ENCODE data around the gene C9orf152. TPM values are rescaled to one million over a fixed set of nuclear protein-coding genes. Genes with fewer than 3 reads are reported as not detected.

Gene C9orf152
- total RNA-seq, 1 donor from 2014 or later = not detected

DNA sequence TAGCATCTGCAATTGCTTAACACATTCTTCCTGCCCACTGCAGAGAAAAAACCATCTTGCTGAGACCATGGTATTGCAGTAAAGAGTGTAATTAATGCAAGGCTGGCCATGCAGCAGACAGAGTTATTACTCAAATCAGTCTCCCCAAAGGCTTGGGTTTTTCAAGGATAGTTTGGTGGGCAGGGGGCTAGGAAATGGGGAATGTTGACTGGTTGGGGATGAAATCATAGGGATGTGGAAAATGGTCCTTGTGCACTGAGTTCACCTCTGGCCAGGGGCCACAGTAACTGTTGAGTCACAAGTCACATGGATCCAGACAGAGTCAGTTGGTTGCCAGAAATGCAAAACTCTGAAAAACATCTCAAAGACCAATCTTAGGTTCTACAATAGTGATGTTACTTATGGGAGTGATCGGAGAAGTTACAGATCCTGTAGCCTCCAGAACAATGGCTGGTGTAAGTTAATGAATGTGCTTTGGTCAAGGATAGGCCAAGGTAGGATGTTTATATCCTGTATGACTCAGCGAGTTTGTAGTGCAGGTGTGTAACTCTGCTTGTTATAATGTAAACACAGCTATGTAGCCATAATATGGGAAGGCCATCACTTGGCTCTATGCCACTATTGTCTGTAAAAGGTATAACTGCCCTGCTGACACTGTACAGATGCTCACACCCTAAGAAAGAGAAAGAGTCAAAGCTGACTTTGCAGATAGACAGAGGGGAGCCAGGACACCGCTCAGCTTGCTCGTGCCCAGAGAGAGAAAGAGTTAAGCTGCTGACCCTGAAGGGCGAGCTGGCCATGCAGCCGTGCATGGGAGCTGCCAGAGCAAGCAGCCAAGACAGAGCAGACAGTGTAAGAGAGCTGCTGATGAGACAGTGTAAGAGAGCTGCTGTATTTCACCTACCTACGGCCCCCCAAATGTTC is 27.2 kb downstream of the C9orf152 start:
- Mint-ChIP-seq H3K4me1 (no peaks in the 10 kb centered on the region), H3K9me3 (no peaks in the 10 kb centered on the region), H3K27me3 (ENCODE audit: insufficient read depth, low read depth) (peaks cover 4% of the 10 kb centered on the region), H3K36me3 (no peaks in the 10 kb centered on the region), H3K4me3 (no peak overlapping the region), H3K27ac (no peak overlapping the region)
- Histone ChIP-seq H3K36me3 (no peaks in the 10 kb centered on the region), H3K4me2 (no peak overlapping the region), H3K27ac (no peak overlapping the region), H4K20me1 (ENCODE audit: low read depth) (no peaks in the 10 kb centered on the region), H3K4me1 (no peaks in the 10 kb centered on the region), H2AFZ (replicated peaks) (no peak overlapping the region), H3K79me2 (ENCODE audit: low read depth) (no peaks in the 10 kb centered on the region), H3K4me3 (no peak overlapping the region), H3K9ac (no peak overlapping the region), H3F3A (ENCODE audit: low read depth) (no peaks in the 10 kb centered on the region), H3K27me3 (no peaks in the 10 kb centered on the region), H3K9me3 (ENCODE audit: low read depth) (no peaks in the 10 kb centered on the region)
- DNase-seq (ENCODE audit: low spot score) = no peak
- TF ChIP-seq EZH2 (IDR thresholded peaks at IDR 0.05) (no peak), EZH2phosphoT487 (IDR thresholded peaks at IDR 0.05) (no peak)
- TF ChIP-seq, protein P1, sequence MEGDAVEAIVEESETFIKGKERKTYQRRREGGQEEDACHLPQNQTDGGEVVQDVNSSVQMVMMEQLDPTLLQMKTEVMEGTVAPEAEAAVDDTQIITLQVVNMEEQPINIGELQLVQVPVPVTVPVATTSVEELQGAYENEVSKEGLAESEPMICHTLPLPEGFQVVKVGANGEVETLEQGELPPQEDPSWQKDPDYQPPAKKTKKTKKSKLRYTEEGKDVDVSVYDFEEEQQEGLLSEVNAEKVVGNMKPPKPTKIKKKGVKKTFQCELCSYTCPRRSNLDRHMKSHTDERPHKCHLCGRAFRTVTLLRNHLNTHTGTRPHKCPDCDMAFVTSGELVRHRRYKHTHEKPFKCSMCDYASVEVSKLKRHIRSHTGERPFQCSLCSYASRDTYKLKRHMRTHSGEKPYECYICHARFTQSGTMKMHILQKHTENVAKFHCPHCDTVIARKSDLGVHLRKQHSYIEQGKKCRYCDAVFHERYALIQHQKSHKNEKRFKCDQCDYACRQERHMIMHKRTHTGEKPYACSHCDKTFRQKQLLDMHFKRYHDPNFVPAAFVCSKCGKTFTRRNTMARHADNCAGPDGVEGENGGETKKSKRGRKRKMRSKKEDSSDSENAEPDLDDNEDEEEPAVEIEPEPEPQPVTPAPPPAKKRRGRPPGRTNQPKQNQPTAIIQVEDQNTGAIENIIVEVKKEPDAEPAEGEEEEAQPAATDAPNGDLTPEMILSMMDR (IDR thresholded peaks at IDR 0.05) = no peak

DNA sequence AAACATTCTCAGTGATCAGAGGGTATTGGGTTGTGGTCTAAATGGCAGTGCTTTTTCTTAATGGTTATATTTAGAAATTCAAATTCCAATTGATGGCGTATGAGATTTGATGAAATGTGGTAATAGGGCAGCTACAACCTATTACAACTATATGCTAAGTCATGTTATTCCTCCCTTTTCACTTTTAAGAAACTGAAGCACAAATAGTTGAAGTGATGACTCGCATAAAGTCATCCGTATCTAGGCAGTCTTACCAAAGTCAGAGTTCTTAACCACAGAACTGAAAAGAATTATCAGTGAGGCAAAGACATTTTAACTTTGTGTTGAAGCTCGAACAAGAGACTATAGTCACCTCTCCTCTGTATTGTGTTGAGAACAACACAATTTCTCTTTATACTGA is 28.2 kb downstream of the C9orf152 start:
- no peak overlapping the region for H3K27ac ChIP-seq
- no peaks in the 10 kb centered on the region for H3F3A ChIP-seq (ENCODE audit: low read depth)
- no peaks in the 10 kb centered on the region for H3K36me3 Mint-ChIP-seq
- no peak overlapping the region for H3K4me3 Mint-ChIP-seq
- H4K20me1 ChIP-seq (ENCODE audit: low read depth) = no peaks in the 10 kb centered on the region
- H3K4me1 ChIP-seq = no peaks in the 10 kb centered on the region
- no peak for DNase-seq (ENCODE audit: low spot score)
- H3K9me3 Mint-ChIP-seq = no peaks in the 10 kb centered on the region
- no peak overlapping the region for H3K9ac ChIP-seq
- no peak overlapping the region for H3K4me2 ChIP-seq
- H3K9me3 ChIP-seq (ENCODE audit: low read depth) = no peaks in the 10 kb centered on the region
- H3K79me2 ChIP-seq (ENCODE audit: low read depth) = no peaks in the 10 kb centered on the region
- no peak overlapping the region for H2AFZ ChIP-seq (replicated peaks)
- no peak overlapping the region for H3K4me3 ChIP-seq
- TF ChIP-seq EZH2phosphoT487 (IDR thresholded peaks at IDR 0.05) (no peak), EZH2 (IDR thresholded peaks at IDR 0.05) (no peak)
- TF ChIP-seq, protein P1 (IDR thresholded peaks at IDR 0.05) = no peak
- no peaks in the 10 kb centered on the region for H3K36me3 ChIP-seq
- H3K27me3 Mint-ChIP-seq (ENCODE audit: insufficient read depth, low read depth) = peaks cover 4% of the 10 kb centered on the region
- no peak overlapping the region for H3K27ac Mint-ChIP-seq
- H3K4me1 Mint-ChIP-seq = no peaks in the 10 kb centered on the region
- no peaks in the 10 kb centered on the region for H3K27me3 ChIP-seq

DNA sequence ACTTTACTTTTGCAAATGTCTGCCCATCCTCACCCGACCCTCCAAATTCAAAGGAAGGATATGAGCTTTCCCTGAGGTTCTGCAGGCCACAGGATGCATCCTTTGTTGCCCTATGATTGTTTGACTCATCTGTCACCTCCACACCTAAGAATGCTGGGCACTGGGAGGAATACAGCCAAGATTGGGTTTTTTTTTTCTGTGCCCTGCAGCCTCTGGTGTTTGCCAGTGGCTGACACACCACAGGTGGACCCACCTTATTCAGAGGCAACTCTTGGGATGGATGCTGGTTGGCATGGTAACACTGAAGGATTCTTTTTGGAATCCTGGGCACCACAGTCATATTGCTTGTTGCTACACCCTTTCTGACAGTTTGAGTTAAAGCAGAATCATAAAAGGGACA is 29.7 kb downstream of the C9orf152 start:
- Histone ChIP-seq H3K9ac (no peak overlapping the region), H2AFZ (replicated peaks) (no peak overlapping the region), H3K79me2 (ENCODE audit: low read depth) (no peaks in the 10 kb centered on the region), H3K4me3 (no peak overlapping the region), H3F3A (ENCODE audit: low read depth) (no peaks in the 10 kb centered on the region), H3K36me3 (no peaks in the 10 kb centered on the region), H3K9me3 (ENCODE audit: low read depth) (no peaks in the 10 kb centered on the region), H3K4me1 (no peaks in the 10 kb centered on the region), H3K27ac (no peak overlapping the region), H4K20me1 (ENCODE audit: low read depth) (no peaks in the 10 kb centered on the region), H3K4me2 (no peak overlapping the region), H3K27me3 (no peaks in the 10 kb centered on the region)
- Mint-ChIP-seq H3K4me3 (no peak overlapping the region), H3K27ac (no peak overlapping the region), H3K36me3 (no peaks in the 10 kb centered on the region), H3K4me1 (peaks cover 3% of the 10 kb centered on the region), H3K9me3 (no peaks in the 10 kb centered on the region), H3K27me3 (ENCODE audit: insufficient read depth, low read depth) (peaks cover 4% of the 10 kb centered on the region)
- TF ChIP-seq EZH2phosphoT487 (IDR thresholded peaks at IDR 0.05) (no peak), EZH2 (IDR thresholded peaks at IDR 0.05) (no peak)
- TF ChIP-seq, protein P1 (IDR thresholded peaks at IDR 0.05) = no peak
- DNase-seq (ENCODE audit: low spot score) = no peak
